HT-29 (cell line): ENCODE data around the gene RRP1B. TPM values are rescaled to one million over a fixed set of nuclear protein-coding genes. Genes with fewer than 3 reads are reported as not detected.
"Not testable (repeated sequence)": the region's sequence is repeated elsewhere in the genome, so short reads cannot be mapped to it uniquely, and the experiment has no call there.

ENCODE experiments used
- DNase-seq: peaks from one replicate; pipeline ENCODE4 v3.0.0-alpha.2; 2015; ENCODE audit warnings: low spot score
- total RNA-seq: library from RNA; depleted of rRNA; stranded (reverse); fragments of >200 nt; shearing (Covaris generic); gene quantifications from 2 replicates; pipeline ENCODE4 v1.2.3, GENCODE V29; 2014

The RRP1B gene
- total RNA-seq, 1 experiment from 2014 or later: 20.0 TPM

- no peak for DNase-seq
These were observed 38.6 kb downstream of the RRP1B start for GRCh38 chr21:43697758-43698643.

GRCh38 chr21:43699492-43699777 lies 40.1 kb downstream of the RRP1B start:
- DNase-seq: not testable (repeated sequence)

GRCh38 chr21:43699933-43700599 lies 40.7 kb downstream of the RRP1B start:
- DNase-seq: no peak

- no peak for DNase-seq
These were observed 42.8 kb downstream of the RRP1B start for GRCh38 chr21:43701936-43702784.

- DNase-seq: no peak
These were observed 43.4 kb downstream of the RRP1B start for GRCh38 chr21:43702785-43703034.

- peak; percentile 53 for DNase-seq
These were observed 43.9 kb downstream of the RRP1B start for GRCh38 chr21:43703035-43703880.

GRCh38 chr21:43707462-43707861 lies 48.1 kb downstream of the RRP1B start:
- DNase-seq: no peak

GRCh38 chr21:43708745-43709381 lies 49.5 kb downstream of the RRP1B start:
- no peak for DNase-seq

- peak; percentile 92 for DNase-seq
These were observed 53.0 kb downstream of the RRP1B start for GRCh38 chr21:43712268-43712942.

GRCh38 chr21:43713123-43713522 lies 53.8 kb downstream of the RRP1B start:
- not testable (repeated sequence) for DNase-seq

GRCh38 chr21:43716376-43717165 lies 57.2 kb downstream of the RRP1B start:
- DNase-seq: no peak

GRCh38 chr21:43717166-43717853 lies 58.0 kb downstream of the RRP1B start:
- no peak for DNase-seq

GRCh38 chr21:43717967-43718871 lies 58.9 kb downstream of the RRP1B start:
- DNase-seq: no peak

- DNase-seq: peak; percentile 76
These were observed 59.8 kb downstream of the RRP1B start, which contains the start of gene PDXK for GRCh38 chr21:43718872-43719747. Gene PDXK, plus strand, starts transcription at chr21:43719129. Its CDS starts 166 bp downstream, at chr21:43719295.

- DNase-seq: no peak
These were observed 60.6 kb downstream of the RRP1B start for GRCh38 chr21:43719748-43720538.
